ENCODE results near the gene TRIM17. TPM values are rescaled to one million over a fixed set of nuclear protein-coding genes. Genes with fewer than 3 reads are reported as not detected.

Gene TRIM17
- total and polyA plus RNA-seq, 2 of the 8 experiments (the other 6 are each of a cell fraction or from before 2014, with no cell fraction given) = 1.1 to 2.2 TPM

DNA sequence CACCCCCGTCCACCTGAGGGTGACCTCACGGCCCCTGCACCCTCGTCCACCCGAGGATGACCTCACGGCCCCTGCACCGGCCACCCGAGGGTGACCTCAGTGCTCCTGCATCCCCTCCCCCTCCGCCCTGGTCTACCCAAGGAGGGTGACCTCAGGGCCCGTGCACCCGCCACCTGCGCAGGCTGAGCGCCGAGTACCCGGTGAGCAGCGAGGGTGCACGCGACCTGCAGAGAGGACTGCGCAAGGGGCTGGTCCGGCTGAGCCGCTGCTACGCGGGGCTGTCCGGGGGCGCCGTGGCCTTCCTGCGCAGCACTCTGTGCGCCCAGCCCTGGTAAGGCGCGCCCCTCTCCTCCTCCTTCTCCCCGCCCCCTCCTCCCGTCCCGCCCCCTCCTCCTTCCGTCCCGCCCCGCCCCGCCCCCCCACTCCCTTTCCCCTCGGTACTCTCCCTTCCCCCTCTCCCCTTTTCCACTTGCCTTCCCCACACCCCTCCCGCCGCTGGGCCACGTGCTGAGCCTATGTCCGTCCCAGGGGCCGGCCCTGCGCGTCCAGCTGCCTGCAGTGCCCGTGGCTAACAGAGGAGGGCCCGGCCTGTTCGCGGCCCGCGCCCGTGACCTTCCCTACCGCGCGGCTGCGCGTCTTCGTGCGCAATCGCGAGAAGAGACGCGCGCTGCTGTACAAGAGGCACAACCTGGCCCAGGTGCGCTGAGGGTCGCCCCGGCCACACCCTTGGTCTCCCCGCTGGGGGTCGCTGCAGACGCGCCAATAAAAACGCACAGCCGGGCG lies 38.4 kb downstream of the TRIM17 start (continued):
- TF ChIP-seq CTBP2 (IDR thresholded peaks at IDR 0.05; ENCODE audit: borderline replicate concordance, insufficient read depth, insufficient read length, low read length) = peak; percentile 94
- TF ChIP-seq RFX5 (IDR thresholded peaks at IDR 0.05; ENCODE audit: borderline replicate concordance, low read depth, low read length) = no peak
- no peak for TF ChIP-seq SUZ12 (IDR thresholded peaks at IDR 0.05; ENCODE audit: low read length)
- TF ChIP-seq JUND (IDR thresholded peaks at IDR 0.05; ENCODE audit: low read length) = no peak
- TF ChIP-seq CHD2 (IDR thresholded peaks at IDR 0.05; ENCODE audit: low read length) = peak; percentile 91
- TF ChIP-seq, protein P1, sequence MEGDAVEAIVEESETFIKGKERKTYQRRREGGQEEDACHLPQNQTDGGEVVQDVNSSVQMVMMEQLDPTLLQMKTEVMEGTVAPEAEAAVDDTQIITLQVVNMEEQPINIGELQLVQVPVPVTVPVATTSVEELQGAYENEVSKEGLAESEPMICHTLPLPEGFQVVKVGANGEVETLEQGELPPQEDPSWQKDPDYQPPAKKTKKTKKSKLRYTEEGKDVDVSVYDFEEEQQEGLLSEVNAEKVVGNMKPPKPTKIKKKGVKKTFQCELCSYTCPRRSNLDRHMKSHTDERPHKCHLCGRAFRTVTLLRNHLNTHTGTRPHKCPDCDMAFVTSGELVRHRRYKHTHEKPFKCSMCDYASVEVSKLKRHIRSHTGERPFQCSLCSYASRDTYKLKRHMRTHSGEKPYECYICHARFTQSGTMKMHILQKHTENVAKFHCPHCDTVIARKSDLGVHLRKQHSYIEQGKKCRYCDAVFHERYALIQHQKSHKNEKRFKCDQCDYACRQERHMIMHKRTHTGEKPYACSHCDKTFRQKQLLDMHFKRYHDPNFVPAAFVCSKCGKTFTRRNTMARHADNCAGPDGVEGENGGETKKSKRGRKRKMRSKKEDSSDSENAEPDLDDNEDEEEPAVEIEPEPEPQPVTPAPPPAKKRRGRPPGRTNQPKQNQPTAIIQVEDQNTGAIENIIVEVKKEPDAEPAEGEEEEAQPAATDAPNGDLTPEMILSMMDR (IDR thresholded peaks at IDR 0.05; ENCODE audit: control extremely low read depth in 1 of 3, insufficient read depth in 1 of 3, low read depth in 1 of 3, low read length in 3 of 3) = peak in 2 of 3 experiments; percentile 81 to 85; a peak in 3 of 4 replicates
